NB4 (cell line): Measurements from ENCODE around the gene SFXN2.

Experiments used
- POLR2A ChIP-seq: IDR thresholded peaks from 2 replicates; pipeline ENCODE4 v1.6.1; 2011; ENCODE audit warnings: mild to moderate bottlenecking; ENCODE audit not compliant: insufficient read length; ENCODE audit errors: extremely low read depth
- TF ChIP-seq, protein P1 (sequence below): IDR thresholded peaks from 2 replicates; pipeline ENCODE4 v1.6.1; 2011; ENCODE audit warnings: low read depth, low read length

DNA sequence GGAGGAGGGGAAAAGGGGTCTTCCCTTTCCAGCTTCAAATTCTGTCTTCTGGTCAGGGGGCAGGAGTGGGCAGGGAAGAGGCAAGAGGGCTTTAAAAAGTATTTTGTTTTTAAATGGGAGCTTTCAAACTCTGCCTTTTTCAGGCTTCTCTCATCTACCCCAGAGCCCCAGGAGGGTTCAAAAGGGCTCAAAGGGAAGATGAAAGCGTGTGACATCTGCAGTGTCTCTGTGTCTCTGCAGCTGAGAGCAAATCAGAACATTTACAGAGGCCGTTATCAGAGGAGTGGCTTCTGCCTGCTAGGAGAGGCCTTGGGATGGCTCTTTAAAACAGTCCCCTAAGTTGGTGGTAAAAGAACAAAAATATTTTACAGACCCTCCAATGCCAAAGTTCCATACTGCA lies 39.9 kb upstream of the SFXN2 start:
- no peak for TF ChIP-seq POLR2A
- TF ChIP-seq, protein P1, sequence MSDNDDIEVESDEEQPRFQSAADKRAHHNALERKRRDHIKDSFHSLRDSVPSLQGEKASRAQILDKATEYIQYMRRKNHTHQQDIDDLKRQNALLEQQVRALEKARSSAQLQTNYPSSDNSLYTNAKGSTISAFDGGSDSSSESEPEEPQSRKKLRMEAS, result no peak
